HS-27A (cell line): ENCODE data around the gene MUC2.

Source experiments
- DNase-seq: peaks from one replicate; pipeline ENCODE4 v3.0.0-alpha.2; 2012; ENCODE audit warnings: low read depth, missing footprints

MUC2 gene

DNA sequence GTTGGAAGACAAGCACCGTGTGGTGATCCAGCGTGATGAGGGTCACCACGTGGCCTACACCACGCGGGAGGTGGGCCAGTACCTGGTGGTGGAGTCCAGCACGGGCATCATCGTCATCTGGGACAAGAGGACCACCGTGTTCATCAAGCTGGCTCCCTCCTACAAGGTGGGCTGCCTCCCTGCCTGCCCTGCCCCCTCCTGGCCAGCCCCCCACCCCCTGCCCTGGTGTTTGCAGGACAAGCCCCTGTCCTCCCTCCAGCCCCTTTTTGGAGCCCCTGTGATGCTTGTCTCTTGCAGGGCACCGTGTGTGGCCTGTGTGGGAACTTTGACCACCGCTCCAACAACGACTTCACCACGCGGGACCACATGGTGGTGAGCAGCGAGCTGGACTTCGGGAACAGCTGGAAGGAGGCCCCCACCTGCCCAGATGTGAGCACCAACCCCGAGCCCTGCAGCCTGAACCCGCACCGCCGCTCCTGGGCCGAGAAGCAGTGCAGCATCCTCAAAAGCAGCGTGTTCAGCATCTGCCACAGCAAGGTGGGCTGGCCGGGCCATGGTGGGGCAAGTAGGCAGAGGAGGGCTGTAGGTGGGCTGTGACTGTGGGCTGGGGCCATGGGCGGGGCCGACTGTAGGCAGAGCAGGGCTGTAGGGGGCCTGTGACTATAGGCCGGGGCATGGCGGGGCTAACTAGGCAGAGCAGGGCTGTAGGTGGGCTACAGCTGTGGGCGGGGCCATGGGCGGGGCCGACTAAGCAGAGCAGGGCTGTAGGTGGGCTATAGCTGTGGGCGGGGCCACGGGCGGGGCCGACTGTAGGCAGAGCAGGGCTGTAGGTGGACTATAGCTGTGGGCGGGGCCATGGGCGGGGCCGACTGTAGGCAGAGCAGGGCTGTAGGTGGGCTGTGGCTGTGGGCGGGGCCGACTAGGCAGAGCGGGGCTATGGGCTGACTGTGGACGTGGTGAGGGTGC lies 13.6 kb downstream of the MUC2 start:
- DNase-seq = no peak

GRCh38 chr11:1088927-1089737 lies 14.5 kb downstream of the MUC2 start:
- no peak for DNase-seq

- DNase-seq = no peak
Measured at GRCh38 chr11:1089738-1090599, 15.3 kb downstream of the MUC2 start.

- no peak for DNase-seq
Measured at GRCh38 chr11:1090600-1091331, 16.1 kb downstream of the MUC2 start.

DNA sequence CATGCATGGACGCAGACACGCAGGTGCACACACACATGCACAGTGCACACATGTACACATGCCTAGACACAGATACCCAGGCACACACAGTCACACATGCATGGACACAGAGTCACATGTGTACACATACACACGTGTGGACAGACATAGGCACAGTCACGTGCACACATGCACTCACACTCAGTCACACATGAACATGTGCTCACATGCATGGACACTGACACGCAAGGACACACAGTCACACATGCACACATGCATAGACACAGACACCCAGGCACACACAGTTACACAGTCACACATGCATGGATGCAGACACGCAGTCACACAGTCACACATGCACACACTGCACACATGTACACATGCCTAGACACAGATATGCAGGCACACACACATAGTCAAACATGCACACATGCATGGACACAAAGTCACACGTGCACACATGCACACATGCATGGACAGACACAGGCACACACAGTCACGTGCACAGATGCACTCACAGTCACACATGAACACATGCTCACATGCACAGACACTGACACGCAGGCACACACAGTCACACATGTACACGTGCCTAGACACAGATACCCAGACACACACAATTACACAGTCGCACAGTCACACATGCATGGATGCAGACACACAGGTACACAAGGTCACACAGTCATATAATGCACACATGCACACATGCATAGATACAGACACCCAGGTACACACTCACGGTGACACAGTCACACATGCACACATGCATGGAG lies 16.8 kb downstream of the MUC2 start:
- DNase-seq = no peak

DNA sequence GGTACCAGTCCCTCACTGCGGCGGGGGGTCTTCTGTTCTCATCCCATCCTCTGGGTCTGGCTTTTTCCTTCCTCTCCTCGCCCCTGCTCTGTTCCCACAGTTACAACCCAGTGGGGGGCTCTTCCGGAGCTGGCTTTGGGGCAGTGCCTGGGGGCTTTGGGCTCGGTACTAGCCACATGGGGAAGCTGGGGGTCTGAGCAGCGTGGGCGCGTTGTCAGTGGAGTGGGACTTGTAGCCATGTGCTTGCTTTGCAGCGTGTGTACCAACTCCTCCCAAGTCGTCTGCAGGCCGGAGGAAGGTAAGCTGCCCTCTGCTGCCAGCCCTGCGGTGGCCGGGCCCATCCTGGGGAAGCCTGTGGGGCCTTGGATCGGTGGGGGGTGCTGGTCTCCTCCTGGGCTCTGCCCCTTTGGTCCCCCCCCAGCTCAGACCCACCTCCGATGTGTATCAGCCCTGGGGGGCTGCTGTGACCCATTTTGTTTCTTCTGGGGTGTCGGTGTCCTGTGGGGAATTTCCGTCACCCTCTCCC lies 17.5 kb downstream of the MUC2 start:
- no peak for DNase-seq

- DNase-seq = no peak
Measured at GRCh38 chr11:1092919-1093318, 18.2 kb downstream of the MUC2 start.

DNA sequence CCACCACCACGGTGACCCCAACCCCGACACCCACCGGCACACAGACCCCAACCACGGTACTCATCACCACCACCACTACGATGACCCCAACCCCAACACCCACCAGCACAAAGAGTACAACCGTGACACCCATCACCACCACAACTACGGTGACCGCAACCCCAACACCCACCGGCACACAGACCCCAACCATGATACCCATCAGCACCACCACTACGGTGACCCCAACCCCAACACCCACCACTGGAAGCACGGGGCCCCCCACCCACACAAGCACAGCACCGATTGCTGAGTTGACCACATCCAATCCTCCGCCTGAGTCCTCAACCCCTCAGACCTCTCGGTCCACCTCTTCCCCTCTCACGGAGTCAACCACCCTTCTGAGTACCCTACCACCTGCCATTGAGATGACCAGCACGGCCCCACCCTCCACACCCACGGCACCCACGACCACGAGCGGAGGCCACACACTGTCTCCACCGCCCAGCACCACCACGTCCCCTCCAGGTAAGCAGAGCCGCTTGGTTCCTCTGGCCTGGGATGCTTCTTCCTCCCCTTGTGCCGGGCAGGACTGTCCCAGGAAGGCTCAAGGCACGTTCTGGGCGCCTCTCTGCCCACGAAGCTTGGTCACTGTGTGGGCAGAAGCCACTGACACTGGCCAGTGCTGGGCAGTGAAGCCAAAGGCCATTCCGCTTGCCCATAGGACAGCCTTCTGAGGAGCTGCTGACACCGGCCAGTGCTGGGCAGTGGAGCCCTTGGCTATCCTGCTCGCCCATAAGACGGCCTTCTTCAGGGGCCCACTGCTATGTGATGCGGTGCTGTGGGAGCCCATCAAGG lies 25.1 kb downstream of the MUC2 start:
- DNase-seq = no peak

GRCh38 chr11:1100417-1101245 lies 26.0 kb downstream of the MUC2 start:
- no peak for DNase-seq

DNA sequence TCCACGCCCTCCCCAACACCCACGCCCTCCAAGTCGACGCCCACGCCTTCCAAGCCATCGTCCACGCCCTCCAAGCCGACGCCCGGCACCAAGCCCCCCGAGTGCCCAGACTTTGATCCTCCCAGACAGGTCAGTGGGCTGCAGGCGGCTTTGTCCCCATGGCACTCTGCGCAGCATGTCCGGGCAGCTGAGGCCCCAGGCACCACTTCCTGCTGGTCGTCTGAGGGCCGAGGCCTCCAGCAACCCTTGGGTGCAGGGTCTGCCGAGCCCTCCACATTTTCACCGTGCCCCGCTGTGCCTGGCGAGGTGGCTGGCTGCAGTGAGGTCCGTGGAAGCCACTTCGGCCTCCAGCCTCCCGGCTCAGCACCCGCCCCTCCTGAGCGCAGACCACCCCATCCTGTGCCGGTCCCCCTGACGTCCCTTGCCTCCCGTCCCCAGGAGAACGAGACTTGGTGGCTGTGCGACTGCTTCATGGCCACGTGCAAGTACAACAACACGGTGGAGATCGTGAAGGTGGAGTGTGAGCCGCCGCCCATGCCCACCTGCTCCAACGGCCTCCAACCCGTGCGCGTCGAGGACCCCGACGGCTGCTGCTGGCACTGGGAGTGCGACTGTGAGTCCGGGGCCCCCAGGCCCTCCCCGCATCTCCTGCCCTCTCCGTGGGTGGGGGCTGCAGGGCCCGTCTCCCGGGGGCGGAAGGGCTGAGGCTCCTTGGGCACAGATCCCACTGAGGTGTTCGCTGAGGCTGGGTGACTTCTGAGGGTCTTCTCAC lies 26.8 kb downstream of the MUC2 start:
- no peak for DNase-seq

DNA sequence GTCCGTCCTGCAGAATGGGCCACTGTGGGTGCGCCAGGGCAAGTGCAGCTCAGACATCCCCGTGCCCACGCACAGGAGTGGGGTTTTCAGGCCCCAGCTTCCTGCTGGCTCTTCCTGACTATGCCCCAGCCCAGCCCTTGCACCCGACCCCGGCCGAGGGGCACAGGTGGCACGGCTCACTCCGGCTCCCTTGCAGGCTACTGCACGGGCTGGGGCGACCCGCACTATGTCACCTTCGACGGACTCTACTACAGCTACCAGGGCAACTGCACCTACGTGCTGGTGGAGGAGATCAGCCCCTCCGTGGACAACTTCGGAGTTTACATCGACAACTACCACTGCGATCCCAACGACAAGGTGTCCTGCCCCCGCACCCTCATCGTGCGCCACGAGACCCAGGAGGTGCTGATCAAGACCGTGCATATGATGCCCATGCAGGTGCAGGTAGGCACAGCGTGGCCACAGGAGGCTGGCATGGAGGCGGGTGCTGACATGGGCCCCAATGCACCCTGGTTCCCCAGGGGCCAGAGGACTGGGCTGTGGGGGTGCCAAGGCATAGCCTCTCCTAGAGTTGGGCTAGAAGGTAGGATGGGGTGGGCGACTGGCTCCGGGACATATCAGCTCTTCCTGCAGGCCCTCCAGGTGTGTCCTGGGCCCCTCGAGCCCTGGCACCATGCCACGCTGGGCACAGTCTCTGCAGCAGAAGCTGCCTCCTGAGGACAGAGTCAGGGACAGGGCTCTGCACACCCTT lies 27.7 kb downstream of the MUC2 start:
- DNase-seq = no peak

DNA sequence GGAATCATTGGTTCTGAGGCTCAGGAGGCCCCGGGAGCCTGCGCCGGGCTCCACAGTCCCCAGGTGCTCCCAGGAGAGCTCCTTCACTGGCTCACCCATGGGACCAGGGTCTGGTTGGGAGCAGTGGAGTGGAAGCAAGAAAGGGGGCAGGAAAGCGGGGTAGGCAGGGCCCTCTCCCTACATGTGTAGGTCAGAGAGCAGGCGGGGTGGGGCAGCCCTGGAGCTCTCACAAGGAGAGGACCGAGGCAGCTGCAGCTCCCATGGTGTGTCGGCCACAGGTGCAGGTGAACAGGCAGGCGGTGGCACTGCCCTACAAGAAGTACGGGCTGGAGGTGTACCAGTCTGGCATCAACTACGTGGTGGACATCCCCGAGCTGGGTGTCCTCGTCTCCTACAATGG lies 28.3 kb downstream of the MUC2 start:
- DNase-seq = no peak

- DNase-seq = no peak
Measured at GRCh38 chr11:1103401-1104360, 29.0 kb downstream of the MUC2 start.

GRCh38 chr11:1104411-1105182 lies 29.9 kb downstream of the MUC2 start:
- DNase-seq = no peak

- no peak for DNase-seq
Measured at GRCh38 chr11:1105183-1105565, 30.5 kb downstream of the MUC2 start.
